HG03378 (cell line): ENCODE results near the gene MAN1C1.
"Not testable (repeated sequence)": the region's sequence is repeated elsewhere in the genome, so short reads cannot be mapped to it uniquely, and the experiment has no call there.

Source experiments
- ATAC-seq: cut with Tn5 transposase; IDR thresholded peaks from one replicate; pipeline ENCODE4 v1.9.1; 2021; ENCODE audit warnings: mild to moderate bottlenecking, moderate library complexity; ENCODE audit not compliant: unreplicated experiment

MAN1C1 gene

GRCh38 chr1:25695090-25695770 is 78.6 kb downstream of the MAN1C1 start:
- no peak for ATAC-seq

- no peak for ATAC-seq
Measured at GRCh38 chr1:25695771-25696311, 79.2 kb downstream of the MAN1C1 start.

GRCh38 chr1:25696643-25697042 is 80.1 kb downstream of the MAN1C1 start:
- not testable (repeated sequence) for ATAC-seq

- no peak for ATAC-seq
Measured at GRCh38 chr1:25697435-25698217, 81.0 kb downstream of the MAN1C1 start.

- ATAC-seq, result no peak
Measured at GRCh38 chr1:25698252-25698651, 81.7 kb downstream of the MAN1C1 start.

- not testable (repeated sequence) for ATAC-seq
Measured at GRCh38 chr1:25699059-25699458, 82.5 kb downstream of the MAN1C1 start.

- no peak for ATAC-seq
Measured at GRCh38 chr1:25699500-25700143, 83.0 kb downstream of the MAN1C1 start.

GRCh38 chr1:25700144-25700523 is 83.5 kb downstream of the MAN1C1 start:
- no peak for ATAC-seq

- no peak for ATAC-seq
Measured at GRCh38 chr1:25700626-25701025, 84.0 kb downstream of the MAN1C1 start.

GRCh38 chr1:25701030-25701785 is 84.6 kb downstream of the MAN1C1 start:
- no peak for ATAC-seq

GRCh38 chr1:25702101-25702775 is 85.6 kb downstream of the MAN1C1 start:
- ATAC-seq, result no peak

- ATAC-seq, result no peak
Measured at GRCh38 chr1:25703041-25703440, 86.5 kb downstream of the MAN1C1 start.

GRCh38 chr1:25703671-25704266 is 87.2 kb downstream of the MAN1C1 start:
- ATAC-seq, result no peak

- ATAC-seq, result no peak
Measured at GRCh38 chr1:25704267-25704691, 87.7 kb downstream of the MAN1C1 start.

GRCh38 chr1:25705699-25706098 is 89.1 kb downstream of the MAN1C1 start:
- no peak for ATAC-seq

- ATAC-seq, result no peak
Measured at GRCh38 chr1:25706146-25707089, 89.8 kb downstream of the MAN1C1 start.

GRCh38 chr1:25707280-25708016 is 90.9 kb downstream of the MAN1C1 start:
- ATAC-seq, result no peak
